HEK293 (cell line): Measurements from ENCODE around the gene COL9A3.

ENCODE experiments used
- CTCF ChIP-seq: fragments of 450-650 bp; formaldehyde crosslinking; IDR thresholded peaks from 2 replicates; pipeline ENCODE4 v1.5.1; 2016; ENCODE audit warnings: missing biosample characterization, missing genetic modification characterization
- PBX3 ChIP-seq: sonication (generic); formaldehyde crosslinking; IDR thresholded peaks from 2 replicates; pipeline ENCODE4 v1.8.1; 2022; ENCODE audit warnings: mild to moderate bottlenecking, moderate library complexity, missing genetic modification reagents
- SETDB1 ChIP-seq: IDR thresholded peaks from one replicate; pipeline ENCODE4 v1.6.1; 2017; ENCODE audit warnings: mild to moderate bottlenecking, low read length, moderate library complexity, mixed read lengths; ENCODE audit not compliant: insufficient read length
- ZFP3 ChIP-seq: fragments of 450-650 bp; formaldehyde crosslinking; IDR thresholded peaks from 2 replicates; pipeline ENCODE4 v1.5.1; 2016; ENCODE audit warnings: low read depth, missing biosample characterization, missing genetic modification characterization
- ZNF133 ChIP-seq: fragments of 450-650 bp; formaldehyde crosslinking; IDR thresholded peaks from 2 replicates; pipeline ENCODE4 v1.5.1; 2016; ENCODE audit warnings: missing biosample characterization, missing genetic modification characterization
- ZNF138 ChIP-seq: fragments of 450-650 bp; formaldehyde crosslinking; IDR thresholded peaks from 2 replicates; pipeline ENCODE4 v1.5.1; 2016; ENCODE audit warnings: missing biosample characterization, missing genetic modification characterization, borderline replicate concordance
- ZNF280D ChIP-seq: fragments of 450-650 bp; formaldehyde crosslinking; IDR thresholded peaks from 2 replicates; pipeline ENCODE4 v1.5.1; 2016; ENCODE audit warnings: missing biosample characterization, missing genetic modification characterization
- ZNF335 ChIP-seq: fragments of 450-650 bp; formaldehyde crosslinking; conservative IDR thresholded peaks from 2 replicates; pipeline ENCODE4 v1.5.1; 2016; ENCODE audit warnings: missing biosample characterization, missing genetic modification characterization
- ZNF510 ChIP-seq: fragments of 450-650 bp; formaldehyde crosslinking; IDR thresholded peaks from 2 replicates; pipeline ENCODE4 v1.5.1; 2018; ENCODE audit warnings: mild to moderate bottlenecking, missing genetic modification characterization, missing biosample characterization; ENCODE audit not compliant: insufficient replicate concordance
- ZSCAN5A ChIP-seq: fragments of 450-650 bp; formaldehyde crosslinking; IDR thresholded peaks from 2 replicates; pipeline ENCODE4 v1.5.1; 2016; ENCODE audit warnings: missing biosample characterization, missing genetic modification characterization

- no peak for TF ChIP-seq ZNF510 (tag by site-specific recombination)
- TF ChIP-seq CTCF: no peak
- no peak for TF ChIP-seq ZNF133 (tag by site-specific recombination)
- TF ChIP-seq ZFP3 (tag by site-specific recombination): no peak
- TF ChIP-seq ZNF280D: no peak
- no peak for TF ChIP-seq SETDB1
- TF ChIP-seq ZNF335 (tag by site-specific recombination): no peak
- TF ChIP-seq PBX3 (CRISPR knock-in tag): no peak
- no peak for TF ChIP-seq ZNF138 (tag by site-specific recombination)
- TF ChIP-seq ZSCAN5A (tag by site-specific recombination): no peak
These were observed 4.5 kb upstream of the COL9A3 start for GRCh38 chr20:62812181-62812906.
